ENCODE measurements around the gene BUB1B. TPM values are rescaled to one million over a fixed set of nuclear protein-coding genes. Genes with fewer than 3 reads are reported as not detected.
"Not testable (repeated sequence)": the region's sequence is repeated elsewhere in the genome, so short reads cannot be mapped to it uniquely, and the experiment has no call there.

Gene BUB1B
- total and polyA plus RNA-seq, 4 donors, result 0.08 to 31.1 (median 0.84) TPM

DNA sequence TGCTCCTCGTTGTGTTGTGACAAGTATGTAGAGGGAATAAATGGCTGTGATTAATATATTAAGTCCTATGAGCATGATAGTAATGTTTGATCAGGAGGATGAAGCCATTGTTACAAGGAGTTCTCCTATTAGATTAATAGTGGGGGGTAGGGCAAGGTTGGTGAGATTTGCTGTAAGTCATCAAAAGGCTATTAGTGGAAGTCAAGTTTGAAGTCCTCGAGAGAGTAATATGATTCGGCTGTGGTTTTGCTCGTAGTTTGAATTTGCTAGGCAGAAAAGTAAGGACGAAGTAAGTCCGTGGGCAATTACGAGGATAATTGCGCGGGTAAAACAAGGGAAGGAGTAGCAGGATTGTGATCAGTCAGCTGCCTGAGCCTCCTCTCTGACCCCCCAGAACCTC lies 26.0 kb upstream of the BUB1B start:
- no peaks in the 10 kb centered on the region for H3K4me1 ChIP-seq (ENCODE audit: control insufficient read depth in 4 of 4, insufficient read depth in 4 of 4, low read length in 3 of 4)
- 91% methylated on average over 9 of the region's 9 CpGs for WGBS
- no peaks in the 10 kb centered on the region for H3K27me3 ChIP-seq (ENCODE audit: control insufficient read depth in 4 of 4, insufficient read depth in 4 of 4, low read length in 3 of 4)
- H3K4me3 ChIP-seq (ENCODE audit: low read depth in 1 of 3, low read length in 3 of 3), result no peak overlapping the region
- no peaks in the 10 kb centered on the region for H3K9me3 ChIP-seq (ENCODE audit: control insufficient read depth in 4 of 4, low read length in 3 of 4)
- no peak for DNase-seq (ENCODE audit: low spot score)
- TF ChIP-seq REST (IDR thresholded peaks at IDR 0.05) (no peak), GABPA (IDR thresholded peaks at IDR 0.05 in 1 of 2, conservative IDR thresholded peaks at IDR 0.05 in 1 of 2) (no peak), HNF4G (IDR thresholded peaks at IDR 0.05) (no peak), RXRA (IDR thresholded peaks at IDR 0.05) (no peak), MAX (IDR thresholded peaks at IDR 0.05) (no peak), SP1 (IDR thresholded peaks at IDR 0.05) (no peak), YY1 (IDR thresholded peaks at IDR 0.05) (no peak), ATF3 (IDR thresholded peaks at IDR 0.05) (no peak), FOXA2 (IDR thresholded peaks at IDR 0.05) (no peak), TAF1 (conservative IDR thresholded peaks at IDR 0.05) (no peak), ZBTB33 (IDR thresholded peaks at IDR 0.05) (no peak), EGR1 (IDR thresholded peaks at IDR 0.05; ENCODE audit: low read depth in 2 of 2) (no peak)
- TF ChIP-seq, protein P1, sequence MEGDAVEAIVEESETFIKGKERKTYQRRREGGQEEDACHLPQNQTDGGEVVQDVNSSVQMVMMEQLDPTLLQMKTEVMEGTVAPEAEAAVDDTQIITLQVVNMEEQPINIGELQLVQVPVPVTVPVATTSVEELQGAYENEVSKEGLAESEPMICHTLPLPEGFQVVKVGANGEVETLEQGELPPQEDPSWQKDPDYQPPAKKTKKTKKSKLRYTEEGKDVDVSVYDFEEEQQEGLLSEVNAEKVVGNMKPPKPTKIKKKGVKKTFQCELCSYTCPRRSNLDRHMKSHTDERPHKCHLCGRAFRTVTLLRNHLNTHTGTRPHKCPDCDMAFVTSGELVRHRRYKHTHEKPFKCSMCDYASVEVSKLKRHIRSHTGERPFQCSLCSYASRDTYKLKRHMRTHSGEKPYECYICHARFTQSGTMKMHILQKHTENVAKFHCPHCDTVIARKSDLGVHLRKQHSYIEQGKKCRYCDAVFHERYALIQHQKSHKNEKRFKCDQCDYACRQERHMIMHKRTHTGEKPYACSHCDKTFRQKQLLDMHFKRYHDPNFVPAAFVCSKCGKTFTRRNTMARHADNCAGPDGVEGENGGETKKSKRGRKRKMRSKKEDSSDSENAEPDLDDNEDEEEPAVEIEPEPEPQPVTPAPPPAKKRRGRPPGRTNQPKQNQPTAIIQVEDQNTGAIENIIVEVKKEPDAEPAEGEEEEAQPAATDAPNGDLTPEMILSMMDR (IDR thresholded peaks at IDR 0.05; ENCODE audit: low read depth, low read length, missing input control), result no peak
- H3K36me3 ChIP-seq (ENCODE audit: control insufficient read depth in 4 of 4, insufficient read depth in 3 of 4, low read depth in 1 of 4, low read length in 3 of 4), result no peaks in the 10 kb centered on the region
- no peak overlapping the region for H3K27ac ChIP-seq (ENCODE audit: low read depth in 1 of 2, low read length in 2 of 2)
- H3K9ac ChIP-seq (ENCODE audit: low read depth in 1 of 2, low read length in 2 of 2), result no peak overlapping the region

DNA sequence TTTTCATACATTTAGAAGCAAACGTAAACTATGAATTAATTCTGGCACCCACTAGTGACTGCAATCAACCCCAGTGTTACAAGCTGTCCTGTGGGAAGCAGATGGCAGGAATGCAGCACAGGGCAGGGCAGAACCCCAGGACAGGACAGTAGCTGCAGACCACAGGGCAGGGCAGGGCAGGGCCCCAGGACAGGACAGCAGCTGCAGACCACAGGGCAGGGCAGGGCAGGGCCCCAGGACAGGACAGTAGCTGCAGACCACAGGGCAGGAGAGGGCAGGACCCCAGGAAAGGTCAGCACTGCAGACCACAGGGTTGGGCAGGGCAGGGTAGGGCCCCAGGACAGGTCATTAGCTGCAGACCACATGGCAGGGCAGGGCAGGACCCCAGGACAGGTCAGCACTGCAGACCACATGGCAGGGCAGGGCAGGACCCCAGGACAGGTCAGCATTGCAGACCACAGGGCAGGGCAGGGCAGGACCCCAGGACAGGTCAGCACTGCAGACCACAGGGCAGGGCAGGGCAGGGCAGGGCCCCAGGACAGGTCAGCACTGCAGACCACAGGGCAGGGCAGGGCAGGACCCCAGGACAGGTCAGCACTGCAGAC lies 24.9 kb upstream of the BUB1B start:
- H3K4me3 ChIP-seq (ENCODE audit: low read depth in 1 of 3, low read length in 3 of 3); H3K36me3 ChIP-seq (ENCODE audit: control insufficient read depth in 4 of 4, insufficient read depth in 3 of 4, low read depth in 1 of 4, low read length in 3 of 4); DNase-seq (ENCODE audit: low spot score); H3K27me3 ChIP-seq (ENCODE audit: control insufficient read depth in 4 of 4, insufficient read depth in 4 of 4, low read length in 3 of 4); H3K4me1 ChIP-seq (ENCODE audit: control insufficient read depth in 4 of 4, insufficient read depth in 4 of 4, low read length in 3 of 4); H3K9me3 ChIP-seq (ENCODE audit: control insufficient read depth in 4 of 4, low read length in 3 of 4); H3K9ac ChIP-seq (ENCODE audit: low read depth in 1 of 2, low read length in 2 of 2); H3K27ac ChIP-seq (ENCODE audit: low read depth in 1 of 2, low read length in 2 of 2): not testable (repeated sequence)
- WGBS, result 88% methylated on average over 1 of the region's 1 CpG
